ENCODE data around the gene ERC2. TPM values are rescaled to one million over a fixed set of nuclear protein-coding genes. Genes with fewer than 3 reads are reported as not detected.

Gene ERC2
- total RNA-seq, 2 donors from 2014 or later = 0.21 TPM; not detected in 1

GRCh38 chr3:56415652-56416051, 52.6 kb downstream of the ERC2 start:
- Mint-ChIP-seq H3K4me3 (no peak overlapping the region), H3K4me1 (no peaks in the 10 kb centered on the region), H3K27ac (no peak overlapping the region), H3K27me3 (peaks cover 30% of the 10 kb centered on the region), H3K36me3 (ENCODE audit: low read depth) (no peaks in the 10 kb centered on the region)
- ATAC-seq = no peak
- no peak for DNase-seq
- no peaks in the 10 kb centered on the region for H3K9me3 ChIP-seq (ENCODE audit: control insufficient read depth, low read length, poor library complexity, severe bottlenecking)

GRCh38 chr3:56413911-56414310, 54.4 kb downstream of the ERC2 start:
- Mint-ChIP-seq H3K36me3 (ENCODE audit: low read depth) (no peaks in the 10 kb centered on the region), H3K4me1 (no peaks in the 10 kb centered on the region), H3K27ac (no peak overlapping the region), H3K4me3 (no peak overlapping the region), H3K27me3 (peaks cover 35% of the 10 kb centered on the region)
- no peak for DNase-seq
- no peak for ATAC-seq
- no peaks in the 10 kb centered on the region for H3K9me3 ChIP-seq (ENCODE audit: control insufficient read depth, low read length, poor library complexity, severe bottlenecking)

- Mint-ChIP-seq H3K4me1 (no peaks in the 10 kb centered on the region), H3K27me3 (peaks cover 49% of the 10 kb centered on the region), H3K27ac (no peak overlapping the region), H3K4me3 (no peak overlapping the region), H3K36me3 (ENCODE audit: low read depth) (no peaks in the 10 kb centered on the region)
- no peaks in the 10 kb centered on the region for H3K9me3 ChIP-seq (ENCODE audit: control insufficient read depth, low read length, poor library complexity, severe bottlenecking)
- ATAC-seq = no peak
- DNase-seq = no peak
Measured at GRCh38 chr3:56411166-56411565, 57.1 kb downstream of the ERC2 start.

- Mint-ChIP-seq H3K27ac (no peak overlapping the region), H3K4me1 (no peaks in the 10 kb centered on the region), H3K4me3 (no peak overlapping the region), H3K36me3 (ENCODE audit: low read depth) (no peaks in the 10 kb centered on the region), H3K27me3 (peaks cover 49% of the 10 kb centered on the region)
- DNase-seq (no peak), ATAC-seq (no peak)
- H3K9me3 ChIP-seq (ENCODE audit: control insufficient read depth, low read length, poor library complexity, severe bottlenecking) = no peaks in the 10 kb centered on the region
Measured at GRCh38 chr3:56410576-56410975, 57.7 kb downstream of the ERC2 start.

- Mint-ChIP-seq H3K4me3 (no peak overlapping the region), H3K4me1 (no peaks in the 10 kb centered on the region), H3K27ac (no peak overlapping the region), H3K27me3 (peaks cover 49% of the 10 kb centered on the region), H3K36me3 (ENCODE audit: low read depth) (no peaks in the 10 kb centered on the region)
- no peaks in the 10 kb centered on the region for H3K9me3 ChIP-seq (ENCODE audit: control insufficient read depth, low read length, poor library complexity, severe bottlenecking)
- DNase-seq = no peak
- ATAC-seq = no peak
Measured at GRCh38 chr3:56409790-56410189, 58.5 kb downstream of the ERC2 start.

GRCh38 chr3:56408761-56409196, 59.5 kb downstream of the ERC2 start:
- no peak for DNase-seq
- H3K9me3 ChIP-seq (ENCODE audit: control insufficient read depth, low read length, poor library complexity, severe bottlenecking) = no peaks in the 10 kb centered on the region
- Mint-ChIP-seq H3K36me3 (ENCODE audit: low read depth) (no peaks in the 10 kb centered on the region), H3K4me1 (no peaks in the 10 kb centered on the region), H3K27ac (no peak overlapping the region), H3K4me3 (no peak overlapping the region), H3K27me3 (peaks cover 43% of the 10 kb centered on the region)
- no peak for ATAC-seq

- no peak overlapping the region for H3K4me3 Mint-ChIP-seq
- H3K27ac Mint-ChIP-seq = no peak overlapping the region
- peaks cover 32% of the 10 kb centered on the region for H3K27me3 Mint-ChIP-seq
- H3K9me3 ChIP-seq (ENCODE audit: control insufficient read depth, low read length, poor library complexity, severe bottlenecking) = no peaks in the 10 kb centered on the region
- DNase-seq (no peak), ATAC-seq (no peak)
- H3K36me3 Mint-ChIP-seq (ENCODE audit: low read depth) = no peaks in the 10 kb centered on the region
- no peaks in the 10 kb centered on the region for H3K4me1 Mint-ChIP-seq
Measured at GRCh38 chr3:56406826-56407515, 61.3 kb downstream of the ERC2 start.

- Mint-ChIP-seq H3K27me3 (peaks cover 23% of the 10 kb centered on the region), H3K27ac (no peak overlapping the region), H3K4me1 (no peaks in the 10 kb centered on the region), H3K36me3 (ENCODE audit: low read depth) (no peaks in the 10 kb centered on the region), H3K4me3 (no peak overlapping the region)
- ATAC-seq (no peak), DNase-seq (no peak)
- no peaks in the 10 kb centered on the region for H3K9me3 ChIP-seq (ENCODE audit: control insufficient read depth, low read length, poor library complexity, severe bottlenecking)
Measured at GRCh38 chr3:56404884-56405283, 63.4 kb downstream of the ERC2 start.

- no peak overlapping the region for H3K27ac Mint-ChIP-seq
- DNase-seq (no peak), ATAC-seq (no peak)
- no peaks in the 10 kb centered on the region for H3K36me3 Mint-ChIP-seq (ENCODE audit: low read depth)
- no peak overlapping the region for H3K4me3 Mint-ChIP-seq
- no peaks in the 10 kb centered on the region for H3K4me1 Mint-ChIP-seq
- peaks cover 37% of the 10 kb centered on the region for H3K27me3 Mint-ChIP-seq
- H3K9me3 ChIP-seq (ENCODE audit: control insufficient read depth, low read length, poor library complexity, severe bottlenecking) = no peaks in the 10 kb centered on the region
Measured at GRCh38 chr3:56398659-56399058, 69.6 kb downstream of the ERC2 start.

- Mint-ChIP-seq H3K36me3 (ENCODE audit: low read depth) (no peaks in the 10 kb centered on the region), H3K27me3 (peaks cover 46% of the 10 kb centered on the region), H3K4me3 (no peak overlapping the region), H3K27ac (no peak overlapping the region), H3K4me1 (no peaks in the 10 kb centered on the region)
- no peaks in the 10 kb centered on the region for H3K9me3 ChIP-seq (ENCODE audit: control insufficient read depth, low read length, poor library complexity, severe bottlenecking)
- no peak for ATAC-seq
- no peak for DNase-seq
Measured at GRCh38 chr3:56397798-56398197, 70.5 kb downstream of the ERC2 start.

GRCh38 chr3:56389183-56389830, 79.0 kb downstream of the ERC2 start:
- no peaks in the 10 kb centered on the region for H3K9me3 ChIP-seq (ENCODE audit: control insufficient read depth, low read length, poor library complexity, severe bottlenecking)
- DNase-seq (no peak), ATAC-seq (no peak)
- Mint-ChIP-seq H3K4me3 (no peak overlapping the region), H3K4me1 (no peaks in the 10 kb centered on the region), H3K27ac (no peak overlapping the region), H3K27me3 (peaks cover 36% of the 10 kb centered on the region), H3K36me3 (ENCODE audit: low read depth) (peaks cover 3% of the 10 kb centered on the region)

GRCh38 chr3:56383092-56383491, 85.2 kb downstream of the ERC2 start:
- H3K4me3 Mint-ChIP-seq = no peak overlapping the region
- H3K9me3 ChIP-seq (ENCODE audit: control insufficient read depth, low read length, poor library complexity, severe bottlenecking) = no peaks in the 10 kb centered on the region
- no peak for ATAC-seq
- no peaks in the 10 kb centered on the region for H3K27me3 Mint-ChIP-seq
- no peaks in the 10 kb centered on the region for H3K4me1 Mint-ChIP-seq
- no peak for DNase-seq
- H3K36me3 Mint-ChIP-seq (ENCODE audit: low read depth) = no peaks in the 10 kb centered on the region
- H3K27ac Mint-ChIP-seq = no peak overlapping the region

GRCh38 chr3:56379723-56380287, 88.5 kb downstream of the ERC2 start:
- ATAC-seq (no peak), DNase-seq (no peak)
- Mint-ChIP-seq H3K36me3 (ENCODE audit: low read depth) (no peaks in the 10 kb centered on the region), H3K27me3 (no peaks in the 10 kb centered on the region), H3K27ac (no peak overlapping the region), H3K4me3 (no peak overlapping the region), H3K4me1 (no peaks in the 10 kb centered on the region)
- no peaks in the 10 kb centered on the region for H3K9me3 ChIP-seq (ENCODE audit: control insufficient read depth, low read length, poor library complexity, severe bottlenecking)

- no peaks in the 10 kb centered on the region for H3K36me3 Mint-ChIP-seq (ENCODE audit: low read depth)
Measured at GRCh38 chr3:56375654-56376053, 92.6 kb downstream of the ERC2 start.

More at GRCh38 chr3:56375654-56376053, 92.6 kb downstream of the ERC2 start:
- no peaks in the 10 kb centered on the region for H3K9me3 ChIP-seq (ENCODE audit: control insufficient read depth, low read length, poor library complexity, severe bottlenecking)
- DNase-seq (no peak), ATAC-seq (no peak)
- no peaks in the 10 kb centered on the region for H3K27me3 Mint-ChIP-seq
- no peaks in the 10 kb centered on the region for H3K4me1 Mint-ChIP-seq
- H3K4me3 Mint-ChIP-seq = no peak overlapping the region
- H3K27ac Mint-ChIP-seq = no peak overlapping the region

All from T-helper 17 cell (primary cell).